Urothelium cell line (cell line): ENCODE data around the gene ALCAM.
A peak's percentile ranks its signal among the peaks of the same experiment; 100 is the strongest.

Experiments used
- DNase-seq: peaks from one replicate; pipeline ENCODE4 v3.0.0; 2011; ENCODE audit warnings: low spot score, mixed read lengths
- FAIRE-seq: peaks from 2 replicates; lab custom pipeline; 2011; peaks lifted over from hg19 to GRCh38; lab: Jason Lieb, UNC

The ALCAM gene

GRCh38 chr3:105518806-105519418, 152.2 kb downstream of the ALCAM start:
- no peak for FAIRE-seq
- peak; percentile 40 for DNase-seq

GRCh38 chr3:105521770-105522169, 155.1 kb downstream of the ALCAM start:
- FAIRE-seq (peak; percentile 13), DNase-seq (no peak)

GRCh38 chr3:105523501-105523900, 156.8 kb downstream of the ALCAM start:
- no peak for FAIRE-seq
- no peak for DNase-seq

GRCh38 chr3:105525531-105525930, 158.8 kb downstream of the ALCAM start:
- FAIRE-seq (peak; percentile 23), DNase-seq (no peak)

GRCh38 chr3:105526360-105527111, 159.8 kb downstream of the ALCAM start:
- FAIRE-seq: no peak
- no peak for DNase-seq

- DNase-seq: no peak
- FAIRE-seq: no peak
These were observed 160.8 kb downstream of the ALCAM start for GRCh38 chr3:105527535-105527934.

- FAIRE-seq (no peak), DNase-seq (peak; percentile 28)
These were observed 161.2 kb downstream of the ALCAM start for GRCh38 chr3:105527949-105528348.

GRCh38 chr3:105528955-105529354, 162.2 kb downstream of the ALCAM start:
- no peak for DNase-seq
- FAIRE-seq: no peak

GRCh38 chr3:105529456-105529855, 162.7 kb downstream of the ALCAM start:
- DNase-seq: no peak
- no peak for FAIRE-seq

GRCh38 chr3:105532251-105532650, 165.5 kb downstream of the ALCAM start:
- no peak for FAIRE-seq
- DNase-seq: no peak

GRCh38 chr3:105533960-105534359, 167.3 kb downstream of the ALCAM start:
- DNase-seq: no peak
- no peak for FAIRE-seq

GRCh38 chr3:105534491-105534890, 167.8 kb downstream of the ALCAM start:
- FAIRE-seq (no peak), DNase-seq (no peak)

GRCh38 chr3:105537371-105538080, 170.8 kb downstream of the ALCAM start:
- no peak for DNase-seq
- no peak for FAIRE-seq

- FAIRE-seq (no peak), DNase-seq (no peak)
These were observed 171.8 kb downstream of the ALCAM start for GRCh38 chr3:105538483-105538882.

GRCh38 chr3:105539897-105540296, 173.2 kb downstream of the ALCAM start:
- FAIRE-seq: no peak
- no peak for DNase-seq

GRCh38 chr3:105542282-105543019, 175.7 kb downstream of the ALCAM start:
- DNase-seq: no peak
- no peak for FAIRE-seq

GRCh38 chr3:105545051-105545450, 178.3 kb downstream of the ALCAM start:
- FAIRE-seq: no peak
- DNase-seq: no peak

- DNase-seq: no peak
- peak; percentile 58 for FAIRE-seq
These were observed 187.1 kb downstream of the ALCAM start for GRCh38 chr3:105553851-105554250.

GRCh38 chr3:105555206-105555605, 188.5 kb downstream of the ALCAM start:
- FAIRE-seq (no peak), DNase-seq (no peak)

GRCh38 chr3:105559856-105560255, 193.1 kb downstream of the ALCAM start:
- no peak for DNase-seq
- no peak for FAIRE-seq

- DNase-seq (no peak), FAIRE-seq (no peak)
These were observed 195.2 kb downstream of the ALCAM start for GRCh38 chr3:105561876-105562275.
